Suppressor macrophage treated with lipopolysaccharide for 1 hour (primary cell): ENCODE measurements around the gene WDR5B.

Experiments used
- DNase-seq, 3 donors: peaks; one replicate each; pipeline ENCODE4 v3.0.0-alpha.2; 2020 to 2022

The WDR5B gene

GRCh38 chr3:122365073-122365472 lies 50.8 kb downstream of the WDR5B start:
- no peak for DNase-seq

GRCh38 chr3:122364490-122364889 lies 51.4 kb downstream of the WDR5B start:
- peak in 2 of 3 donors; percentile 16 to 35 for DNase-seq
